GM19328 (cell line): ENCODE data around the gene WDR44.
"Not testable (repeated sequence)": the region's sequence is repeated elsewhere in the genome, so short reads cannot be mapped to it uniquely, and the experiment has no call there.

Experiments used
- ATAC-seq: cut with Tn5 transposase; IDR thresholded peaks from one replicate; pipeline ENCODE4 v1.9.1; 2021; ENCODE audit warnings: mild to moderate bottlenecking, moderate library complexity; ENCODE audit not compliant: unreplicated experiment

Gene WDR44

GRCh38 chrX:118480172-118480571, 134.3 kb downstream of the WDR44 start:
- ATAC-seq = no peak

- not testable (repeated sequence) for ATAC-seq
Observed at GRCh38 chrX:118482384-118482783, 136.5 kb downstream of the WDR44 start.

- ATAC-seq = no peak
Observed at GRCh38 chrX:118484216-118484903, 138.5 kb downstream of the WDR44 start.

GRCh38 chrX:118486693-118487092, 140.8 kb downstream of the WDR44 start:
- not testable (repeated sequence) for ATAC-seq

- ATAC-seq = no peak
Observed at GRCh38 chrX:118493016-118493415, 147.1 kb downstream of the WDR44 start.

GRCh38 chrX:118493653-118494297, 147.9 kb downstream of the WDR44 start:
- ATAC-seq = no peak

GRCh38 chrX:118495061-118495921, 149.4 kb downstream of the WDR44 start, which contains the start of gene DOCK11:
DOCK11 (plus strand) TSS chrX:118495815; CDS start chrX:118495972, 157 bp downstream.
- peak; percentile 68 for ATAC-seq

GRCh38 chrX:118495958-118496762, 150.3 kb downstream of the WDR44 start:
- peak; percentile 55 for ATAC-seq

GRCh38 chrX:118496763-118497079, 150.8 kb downstream of the WDR44 start:
- ATAC-seq = peak; percentile 3

GRCh38 chrX:118497180-118497818, 151.4 kb downstream of the WDR44 start:
- ATAC-seq = no peak

- ATAC-seq = no peak
Observed at GRCh38 chrX:118498351-118498750, 152.4 kb downstream of the WDR44 start.

GRCh38 chrX:118498755-118499154, 152.8 kb downstream of the WDR44 start:
- no peak for ATAC-seq

- no peak for ATAC-seq
Observed at GRCh38 chrX:118499295-118499694, 153.4 kb downstream of the WDR44 start.
